C4-2B (cell line): Measurements from ENCODE around the gene FOXJ2.
"Not testable (repeated sequence)": the region's sequence is repeated elsewhere in the genome, so short reads cannot be mapped to it uniquely, and the experiment has no call there.

ENCODE experiments used
- CTCF ChIP-seq: fragments of 450-650 bp; conservative IDR thresholded peaks from 2 replicates; pipeline ENCODE4 v1.5.1; 2017; ENCODE audit warnings: mild to moderate bottlenecking
- ZFX ChIP-seq: fragments of 450-650 bp; IDR thresholded peaks from 2 replicates; pipeline ENCODE4 v1.6.1; 2017

- TF ChIP-seq CTCF, ZFX: not testable (repeated sequence)
Observed at GRCh38 chr12:8031017-8031416, 1.5 kb upstream of the FOXJ2 start.
